Globus pallidus (tissue), 1 donor: ENCODE data around the gene EPS15.
A peak's percentile ranks its signal among the peaks of the same experiment; 100 is the strongest.
"Not testable (repeated sequence)": the region's sequence is repeated elsewhere in the genome, so short reads cannot be mapped to it uniquely, and the experiment has no call there.

Source experiments
- DNase-seq: peaks from one replicate; pipeline ENCODE4 v3.0.0-alpha.2; 2015; ENCODE audit warnings: low spot score

EPS15 gene

GRCh38 chr1:51515312-51515960, 3.6 kb downstream of the EPS15 start:
- peak; percentile 16 for DNase-seq

- DNase-seq = peak; percentile 20
These were observed 4.3 kb downstream of the EPS15 start for GRCh38 chr1:51514733-51515132.

- DNase-seq = no peak
These were observed 6.5 kb downstream of the EPS15 start for GRCh38 chr1:51512606-51513005.

GRCh38 chr1:51512120-51512519, 6.9 kb downstream of the EPS15 start:
- DNase-seq = no peak

- no peak for DNase-seq
These were observed 9.3 kb downstream of the EPS15 start for GRCh38 chr1:51509773-51510172.

- peak; percentile 34 for DNase-seq
These were observed 12.5 kb downstream of the EPS15 start for GRCh38 chr1:51506537-51506936.

- no peak for DNase-seq
These were observed 14.1 kb downstream of the EPS15 start for GRCh38 chr1:51504806-51505525.

- not testable (repeated sequence) for DNase-seq
These were observed 17.8 kb downstream of the EPS15 start for GRCh38 chr1:51501218-51501630.

GRCh38 chr1:51499694-51500093, 19.4 kb downstream of the EPS15 start:
- no peak for DNase-seq

- no peak for DNase-seq
These were observed 20.1 kb downstream of the EPS15 start for GRCh38 chr1:51498924-51499323.

GRCh38 chr1:51497340-51497739, 21.7 kb downstream of the EPS15 start:
- no peak for DNase-seq

GRCh38 chr1:51494138-51494830, 24.8 kb downstream of the EPS15 start:
- no peak for DNase-seq

GRCh38 chr1:51491166-51491981, 27.7 kb downstream of the EPS15 start:
- DNase-seq = no peak

- no peak for DNase-seq
These were observed 29.6 kb downstream of the EPS15 start for GRCh38 chr1:51489472-51489871.

- no peak for DNase-seq
These were observed 30.6 kb downstream of the EPS15 start for GRCh38 chr1:51488372-51489050.

GRCh38 chr1:51487628-51488027, 31.4 kb downstream of the EPS15 start:
- no peak for DNase-seq

GRCh38 chr1:51484591-51484990, 34.5 kb downstream of the EPS15 start:
- DNase-seq = no peak

- no peak for DNase-seq
These were observed 36.2 kb downstream of the EPS15 start for GRCh38 chr1:51482881-51483280.

- DNase-seq = not testable (repeated sequence)
These were observed 44.0 kb downstream of the EPS15 start for GRCh38 chr1:51474832-51475620.

GRCh38 chr1:51473331-51474115, 45.5 kb downstream of the EPS15 start:
- DNase-seq = no peak
